Parathyroid adenoma (tissue), 2 donors: ENCODE measurements around the gene TSPYL6.

Source experiments
- H2AFZ ChIP-seq: fragments of 300-600 bp; sonication (generic); one replicate; pipeline ENCODE4 v1.7.0; 2017; ENCODE audit warnings: antibody characterized with exemption, mild to moderate bottlenecking
- H3K27ac ChIP-seq: fragments of 300-600 bp; sonication (generic); one replicate; pipeline ENCODE4 v1.7.0; 2017
- H3K27me3 ChIP-seq: fragments of 300-600 bp; sonication (generic); one replicate; pipeline ENCODE4 v1.7.0; 2017; ENCODE audit warnings: low read length; ENCODE audit not compliant: control insufficient read depth, insufficient read depth
- H3K36me3 ChIP-seq: fragments of 300-600 bp; sonication (generic); one replicate; pipeline ENCODE4 v1.7.0; 2017; ENCODE audit warnings: low read length; ENCODE audit not compliant: control insufficient read depth, insufficient read depth
- H3K4me1 ChIP-seq: fragments of 300-600 bp; sonication (generic); one replicate; pipeline ENCODE4 v1.7.0; 2017; ENCODE audit warnings: control low read depth
- H3K4me2 ChIP-seq: fragments of 300-600 bp; sonication (generic); one replicate; pipeline ENCODE4 v1.7.0; 2017; ENCODE audit warnings: low read length
- H3K4me3 ChIP-seq: fragments of 300-600 bp; sonication (generic); one replicate; pipeline ENCODE4 v1.7.0; 2017; ENCODE audit warnings: low read depth, low read length
- H3K79me2 ChIP-seq: fragments of 300-600 bp; sonication (generic); one replicate; pipeline ENCODE4 v1.7.0; 2017; ENCODE audit warnings: control low read depth
- H3K9ac ChIP-seq: fragments of 300-600 bp; sonication (generic); one replicate; pipeline ENCODE4 v1.7.0; 2017; ENCODE audit warnings: mild to moderate bottlenecking
- H3K9me3 ChIP-seq: fragments of 300-600 bp; sonication (generic); one replicate; pipeline ENCODE4 v1.7.0; 2017; ENCODE audit warnings: low read length; ENCODE audit not compliant: control insufficient read depth
- CTCF ChIP-seq: fragments of 300-600 bp; sonication (generic); IDR thresholded peaks from one replicate; pipeline ENCODE4 v1.7.0; 2017; ENCODE audit warnings: antibody characterized with exemption, mild to moderate bottlenecking
- donor health status: primary hyperparathyroidism.

The TSPYL6 gene

GRCh38 chr2:54259413-54260240, 3.6 kb upstream of the TSPYL6 start:
- no peaks in the 10 kb centered on the region for H3K36me3 ChIP-seq
- no peak overlapping the region for H2AFZ ChIP-seq
- no peak overlapping the region for H3K4me3 ChIP-seq
- H3K4me2 ChIP-seq = no peak overlapping the region
- no peak overlapping the region for H3K9ac ChIP-seq
- no peaks in the 10 kb centered on the region for H3K4me1 ChIP-seq
- H3K9me3 ChIP-seq = no peaks in the 10 kb centered on the region
- no peak for TF ChIP-seq CTCF
- H3K79me2 ChIP-seq = no peaks in the 10 kb centered on the region
- no peak overlapping the region for H3K27ac ChIP-seq
- H3K27me3 ChIP-seq = no peaks in the 10 kb centered on the region

- Histone ChIP-seq H3K4me3 (no peak overlapping the region), H2AFZ (no peak overlapping the region), H3K4me2 (no peak overlapping the region), H3K4me1 (no peaks in the 10 kb centered on the region), H3K9ac (no peak overlapping the region), H3K27me3 (no peaks in the 10 kb centered on the region), H3K27ac (no peak overlapping the region), H3K9me3 (no peaks in the 10 kb centered on the region), H3K79me2 (no peaks in the 10 kb centered on the region), H3K36me3 (no peaks in the 10 kb centered on the region)
- TF ChIP-seq CTCF = no peak
Observed at GRCh38 chr2:54258166-54258565, 2.1 kb upstream of the TSPYL6 start.

GRCh38 chr2:54255230-54256090, 569 bp downstream of the TSPYL6 start:
- Histone ChIP-seq H3K4me1 (no peaks in the 10 kb centered on the region), H3K27ac (no peak overlapping the region), H3K36me3 (no peaks in the 10 kb centered on the region), H3K9ac (no peak overlapping the region), H3K27me3 (no peaks in the 10 kb centered on the region), H3K4me2 (no peak overlapping the region), H3K79me2 (no peaks in the 10 kb centered on the region), H3K4me3 (no peak overlapping the region), H2AFZ (no peak overlapping the region), H3K9me3 (no peaks in the 10 kb centered on the region)
- TF ChIP-seq CTCF = no peak

- Histone ChIP-seq H3K27me3 (no peaks in the 10 kb centered on the region), H3K9ac (no peak overlapping the region), H3K4me3 (no peak overlapping the region), H3K27ac (no peak overlapping the region), H3K36me3 (no peaks in the 10 kb centered on the region), H3K4me2 (no peak overlapping the region), H2AFZ (no peak overlapping the region), H3K79me2 (no peaks in the 10 kb centered on the region), H3K9me3 (no peaks in the 10 kb centered on the region), H3K4me1 (no peaks in the 10 kb centered on the region)
- no peak for TF ChIP-seq CTCF
Observed at GRCh38 chr2:54254180-54254579, 1.8 kb downstream of the TSPYL6 start.
